HG02970 (cell line): ENCODE results near the gene FAM241A.
"Not testable (repeated sequence)": the region's sequence is repeated elsewhere in the genome, so short reads cannot be mapped to it uniquely, and the experiment has no call there.

Source experiments
- ATAC-seq: cut with Tn5 transposase; IDR thresholded peaks from one replicate; pipeline ENCODE4 v1.9.1; 2021; ENCODE audit warnings: mild to moderate bottlenecking, moderate library complexity, moderate number of reproducible peaks; ENCODE audit not compliant: unreplicated experiment, low FRiP score

FAM241A gene

DNA sequence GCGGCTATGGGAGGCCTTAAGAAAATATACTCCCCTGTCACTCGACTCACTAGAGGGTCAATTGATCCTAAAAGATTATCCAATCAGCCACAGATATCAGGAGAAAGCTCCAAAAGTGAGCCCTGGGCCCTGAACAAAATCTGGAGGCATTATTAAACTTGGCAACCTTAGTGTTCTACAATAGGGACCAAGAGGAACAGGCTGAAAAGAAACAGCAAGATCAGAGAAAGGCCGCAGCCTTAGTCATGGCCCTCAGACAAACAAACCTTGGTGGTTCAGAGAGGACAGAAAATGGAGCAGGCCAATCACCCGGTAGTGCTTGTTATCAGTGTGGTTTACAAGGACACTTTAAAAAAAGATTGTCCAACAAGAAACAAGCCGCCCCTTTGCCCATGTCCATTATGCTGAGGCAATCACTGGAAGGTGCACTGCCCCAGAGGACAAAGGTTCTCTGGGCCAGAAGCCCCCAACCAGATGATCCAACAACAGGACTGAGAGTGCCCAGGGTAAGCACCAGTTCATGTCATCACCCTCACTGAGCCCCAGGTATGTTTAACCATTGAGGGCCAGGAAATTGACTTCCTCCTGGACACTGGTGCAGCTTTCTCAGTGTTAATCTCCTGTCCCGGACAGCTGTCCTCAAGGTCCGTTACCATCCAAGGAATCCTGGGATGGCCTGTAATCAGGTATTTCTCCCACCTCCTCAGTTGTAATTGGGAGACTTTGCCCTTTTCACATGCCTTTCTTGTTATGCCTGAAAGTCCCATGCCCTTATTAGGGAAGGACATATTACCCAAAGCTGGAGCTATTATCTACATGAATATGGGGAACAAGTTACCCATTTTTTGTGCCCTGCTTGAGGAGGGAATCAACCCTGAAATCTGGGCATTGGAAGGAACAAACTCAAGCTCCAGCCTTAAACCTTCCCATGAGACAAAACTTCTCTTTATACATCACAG, 63.2 kb downstream of the FAM241A start:
- ATAC-seq: not testable (repeated sequence)

DNA sequence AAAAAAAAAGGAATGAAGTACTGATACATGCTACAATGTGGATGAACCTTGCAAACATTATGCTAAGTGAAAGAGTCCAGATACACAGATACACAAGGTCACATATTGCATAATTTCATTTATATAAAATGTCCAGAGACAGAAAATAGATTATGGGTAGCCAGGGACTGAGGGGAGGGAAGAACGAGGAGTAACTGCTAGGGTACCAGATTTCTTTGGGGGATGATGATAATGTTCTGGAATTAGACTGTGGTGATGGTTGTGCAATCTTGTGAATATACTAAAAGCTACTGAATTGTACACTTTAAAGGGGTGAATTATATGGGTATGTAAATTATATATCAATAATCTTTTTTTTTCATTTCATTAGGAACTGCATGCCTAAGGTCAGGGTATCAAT, 65.5 kb downstream of the FAM241A start:
- no peak for ATAC-seq

DNA sequence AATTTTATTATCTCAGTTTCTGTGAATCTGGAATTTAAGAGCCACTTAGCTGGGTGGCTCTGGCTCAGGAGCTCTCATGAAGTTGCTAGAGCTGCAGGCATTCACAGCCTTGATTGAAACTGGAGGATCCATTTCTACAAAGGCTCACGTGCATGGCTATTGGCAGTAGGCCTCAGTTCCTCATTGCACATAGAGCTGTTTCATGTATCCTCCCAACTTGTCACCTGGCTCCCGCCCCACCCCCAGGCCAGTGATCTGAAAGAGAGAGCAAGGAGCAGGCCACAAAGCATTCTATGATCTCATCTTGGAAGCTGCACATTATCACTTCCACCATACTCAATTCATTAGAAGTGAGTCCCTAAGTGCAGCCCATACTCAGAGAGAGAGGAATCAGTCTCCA, 67.8 kb downstream of the FAM241A start:
- ATAC-seq: no peak

DNA sequence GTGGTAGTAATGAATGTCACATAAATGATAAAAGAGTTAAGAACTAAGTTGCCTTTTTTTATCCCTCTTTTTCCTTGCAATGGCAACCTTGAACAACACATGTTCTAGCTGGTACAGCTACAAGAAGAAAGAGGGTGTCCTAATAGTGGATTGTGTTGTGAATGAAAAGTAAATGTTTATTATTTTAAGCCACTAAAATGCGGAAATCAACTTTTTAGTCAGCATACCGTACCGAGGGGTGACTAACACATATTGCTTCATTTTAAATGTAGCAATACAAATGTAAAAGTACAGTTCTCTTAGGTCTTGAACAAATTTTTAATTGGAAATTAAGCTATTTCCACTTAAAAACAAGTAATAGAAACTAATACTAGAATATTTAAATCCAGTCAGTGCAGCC, 68.6 kb downstream of the FAM241A start:
- ATAC-seq: no peak

DNA sequence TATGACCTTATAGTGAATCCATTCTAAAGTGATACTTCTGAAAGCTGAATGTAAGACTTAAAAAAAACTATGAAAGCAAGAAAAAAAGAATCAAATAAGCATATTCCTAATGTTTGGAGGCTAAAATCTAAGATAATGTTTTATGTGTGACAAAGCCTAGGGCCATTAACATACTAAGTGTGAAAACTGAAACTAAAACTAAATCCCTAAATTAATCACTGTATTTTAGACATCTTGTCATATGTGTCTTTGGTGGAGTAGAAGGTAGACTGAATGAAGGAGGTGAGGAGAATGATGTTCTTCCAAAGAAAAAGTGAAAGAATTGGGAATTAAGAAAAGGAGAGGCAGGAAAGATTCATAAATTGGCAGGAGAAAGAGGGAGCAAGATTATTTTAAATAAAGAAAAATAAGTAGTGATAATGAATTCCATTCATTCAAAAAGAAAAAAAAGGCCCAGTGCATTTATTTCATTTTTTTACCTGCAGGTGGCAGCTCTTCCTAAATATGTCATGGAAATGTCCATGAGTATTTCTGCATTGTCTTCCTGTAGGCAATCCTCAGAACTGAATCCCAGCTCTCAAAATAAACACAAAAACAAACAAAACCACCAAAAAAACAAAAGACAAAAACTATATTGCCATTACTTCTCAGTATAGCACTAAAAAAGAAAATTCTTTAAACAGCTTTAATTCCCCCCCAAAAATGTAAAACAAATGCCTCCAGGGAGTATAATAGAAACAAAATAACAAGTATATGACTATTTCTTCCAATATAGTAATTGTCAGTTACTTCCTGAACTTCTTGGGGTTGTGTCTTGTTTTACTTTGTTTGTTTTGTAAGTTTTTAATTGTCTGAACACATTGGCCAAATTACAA, 69.4 kb downstream of the FAM241A start:
- no peak for ATAC-seq

DNA sequence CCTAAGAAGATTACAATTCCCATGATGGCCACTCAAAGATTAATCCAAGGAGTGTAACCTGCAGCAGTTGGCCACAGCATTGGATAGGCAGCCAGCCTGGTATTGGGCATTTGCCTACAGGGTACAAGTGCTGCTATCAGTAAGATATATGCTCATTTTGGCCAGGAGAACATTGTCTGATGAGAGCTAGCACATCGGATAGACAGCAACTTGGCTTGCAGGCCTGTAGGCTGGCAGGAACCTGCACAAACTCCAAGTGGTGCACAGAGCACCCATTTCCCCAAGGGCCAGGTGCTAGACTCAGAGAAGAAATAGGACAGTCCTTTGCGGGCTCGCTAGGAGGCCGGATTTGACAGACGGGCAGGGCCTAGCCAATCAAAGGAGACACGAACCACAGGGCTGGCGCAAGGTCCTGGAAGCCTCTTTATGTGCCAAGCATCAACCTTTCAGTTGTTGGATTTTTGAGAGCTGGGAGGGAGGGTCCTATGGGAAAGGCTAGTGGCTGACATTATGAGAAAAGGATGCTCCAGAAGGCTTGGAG, 74.6 kb downstream of the FAM241A start:
- ATAC-seq: no peak

DNA sequence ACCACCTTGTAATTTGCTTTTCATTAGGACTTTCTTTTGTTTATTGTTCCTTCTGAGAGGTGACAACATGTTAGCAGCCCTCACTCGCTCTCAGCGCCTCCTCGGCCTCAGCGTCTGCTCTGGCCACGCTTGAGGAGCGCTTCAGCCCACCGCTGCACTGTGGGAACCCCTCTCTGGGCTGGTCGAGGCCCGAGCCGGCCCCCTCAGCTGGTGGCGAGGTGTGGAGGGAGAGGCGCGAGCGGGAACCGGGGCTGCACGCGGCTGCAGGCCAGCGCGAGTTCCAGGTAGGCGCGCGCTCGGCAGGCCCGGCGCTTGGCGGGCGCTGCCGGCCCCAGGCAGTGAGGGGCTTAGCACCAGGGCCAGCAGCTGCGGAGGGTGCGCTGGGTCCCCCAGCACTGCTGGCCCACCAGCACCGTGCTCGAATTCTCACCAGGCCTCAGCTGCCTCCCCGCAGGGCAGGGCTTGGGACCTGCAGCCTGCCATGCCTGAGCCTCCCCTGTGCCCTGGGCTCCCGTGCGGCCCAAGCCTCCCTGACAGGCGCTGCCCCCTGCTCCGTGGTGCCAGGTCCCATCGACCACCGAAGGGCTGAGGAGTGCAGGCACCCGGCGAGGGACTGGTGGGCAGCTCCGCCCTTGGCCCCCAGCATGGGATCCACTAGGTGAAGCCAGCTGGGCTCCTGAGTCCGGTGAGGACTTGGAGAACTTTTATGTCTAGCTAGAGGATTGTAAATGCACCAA, 77.1 kb downstream of the FAM241A start:
- no peak for ATAC-seq

DNA sequence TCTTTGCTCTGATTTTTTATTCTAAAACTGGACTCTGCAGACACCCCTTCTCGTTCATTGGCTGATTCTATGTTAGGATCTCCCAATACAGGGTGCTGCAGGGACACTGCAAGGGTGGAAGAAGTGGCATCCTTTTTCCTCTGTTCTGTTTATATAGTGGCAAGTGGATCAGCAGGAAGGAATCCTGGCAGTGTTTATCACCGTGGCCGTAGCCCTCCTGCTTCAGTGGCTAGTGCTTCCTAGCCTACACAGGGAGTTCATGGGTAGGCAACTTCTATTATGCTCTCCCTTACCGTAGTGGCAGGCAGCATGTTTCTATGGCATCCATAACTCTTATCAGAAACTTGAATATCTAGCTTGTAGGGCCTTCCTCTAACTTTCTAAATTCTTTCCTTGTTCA, 79.9 kb downstream of the FAM241A start:
- ATAC-seq: no peak

DNA sequence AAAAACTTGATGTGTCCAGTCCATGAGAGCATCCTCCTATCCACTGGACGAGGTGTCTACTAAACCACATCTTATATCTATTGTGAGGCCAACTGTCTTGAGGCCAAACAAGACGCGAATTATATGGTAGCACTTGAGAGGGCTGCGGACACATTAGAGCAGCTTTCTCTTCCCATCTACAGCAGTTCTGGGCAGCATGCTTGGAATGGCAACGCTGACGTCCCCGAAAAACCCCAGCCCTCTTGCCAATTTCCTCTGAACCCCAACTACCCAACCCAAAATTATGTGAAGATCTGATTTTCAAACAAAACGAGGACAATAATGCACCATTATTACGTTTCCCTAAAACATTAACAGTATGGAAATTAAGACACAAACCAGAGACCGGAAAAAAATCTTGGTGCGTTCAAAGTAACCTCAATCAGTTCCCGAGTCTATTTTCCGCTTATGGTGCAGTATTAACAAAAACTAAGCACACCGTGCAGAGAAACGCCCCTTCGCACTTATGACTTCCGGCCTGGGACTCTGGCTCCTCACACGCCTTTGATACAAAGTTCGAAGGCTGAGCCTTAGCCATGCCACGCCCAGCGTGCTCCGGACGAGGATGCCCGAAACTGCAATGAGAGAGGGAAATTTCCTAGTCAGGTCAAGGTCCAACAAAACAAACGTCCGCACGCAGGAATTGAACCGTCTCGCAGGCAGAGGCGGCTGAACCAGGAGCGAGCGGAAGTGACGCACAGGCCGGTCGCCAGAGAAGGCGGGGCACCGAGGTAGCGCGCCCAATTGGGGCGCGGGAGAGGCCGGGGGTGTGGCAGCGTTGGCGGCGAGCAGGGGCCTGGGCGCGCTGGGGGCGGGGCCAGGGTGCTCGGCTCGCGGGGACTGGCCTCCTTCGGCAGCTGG, 85.9 kb downstream of the FAM241A start:
- peak; percentile 90 for ATAC-seq

DNA sequence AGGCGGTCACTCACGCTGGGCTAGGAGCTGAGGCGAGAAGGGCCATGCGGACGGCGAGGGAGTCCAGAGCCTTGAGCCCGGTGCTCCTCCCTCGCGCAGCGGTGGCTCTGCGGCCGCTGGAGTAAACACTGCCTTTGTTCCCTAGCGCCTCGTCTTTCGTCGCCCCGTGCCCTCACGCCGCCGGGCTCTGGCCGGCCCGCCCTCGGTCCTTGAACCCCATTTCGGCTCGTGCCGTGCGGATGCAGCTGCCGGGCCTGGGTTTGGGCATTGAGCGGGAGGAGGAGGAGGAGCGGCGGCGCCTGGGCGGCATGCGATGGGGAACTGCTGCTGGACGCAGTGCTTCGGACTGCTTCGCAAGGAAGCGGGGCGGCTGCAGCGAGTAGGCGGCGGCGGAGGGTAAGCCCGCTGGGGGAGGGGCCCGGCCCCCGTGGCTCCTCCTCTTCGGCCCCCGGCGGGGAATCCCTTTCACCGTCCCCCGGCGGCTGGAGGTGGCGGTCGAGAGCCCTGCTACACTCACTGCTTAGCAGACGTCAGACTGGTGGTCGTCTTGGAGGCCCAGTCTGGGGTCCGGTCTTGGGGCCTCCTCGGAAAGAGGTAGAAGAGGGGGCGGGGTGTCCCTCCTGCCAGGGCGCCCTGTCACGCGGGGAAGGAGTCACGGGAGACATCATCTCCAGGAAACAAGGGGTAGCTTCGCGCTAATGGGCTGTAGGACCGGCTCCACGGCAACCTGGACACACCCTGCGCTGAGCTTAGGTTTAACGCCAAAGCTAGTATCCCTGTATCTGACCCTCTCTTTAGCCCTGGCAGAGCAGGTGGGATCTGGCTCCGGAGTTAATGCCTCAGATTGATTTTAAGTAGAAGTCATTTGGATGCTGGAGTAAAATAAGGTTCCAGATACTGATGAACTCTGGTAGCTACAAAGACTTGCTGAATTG, 86.8 kb downstream of the FAM241A start, which contains the start of gene AP1AR:
Gene AP1AR (plus strand): TSS at position 9 of the 935 bp plus-strand sequence. CDS start 305 bp downstream, at position 314.
- ATAC-seq: peak; percentile 67

DNA sequence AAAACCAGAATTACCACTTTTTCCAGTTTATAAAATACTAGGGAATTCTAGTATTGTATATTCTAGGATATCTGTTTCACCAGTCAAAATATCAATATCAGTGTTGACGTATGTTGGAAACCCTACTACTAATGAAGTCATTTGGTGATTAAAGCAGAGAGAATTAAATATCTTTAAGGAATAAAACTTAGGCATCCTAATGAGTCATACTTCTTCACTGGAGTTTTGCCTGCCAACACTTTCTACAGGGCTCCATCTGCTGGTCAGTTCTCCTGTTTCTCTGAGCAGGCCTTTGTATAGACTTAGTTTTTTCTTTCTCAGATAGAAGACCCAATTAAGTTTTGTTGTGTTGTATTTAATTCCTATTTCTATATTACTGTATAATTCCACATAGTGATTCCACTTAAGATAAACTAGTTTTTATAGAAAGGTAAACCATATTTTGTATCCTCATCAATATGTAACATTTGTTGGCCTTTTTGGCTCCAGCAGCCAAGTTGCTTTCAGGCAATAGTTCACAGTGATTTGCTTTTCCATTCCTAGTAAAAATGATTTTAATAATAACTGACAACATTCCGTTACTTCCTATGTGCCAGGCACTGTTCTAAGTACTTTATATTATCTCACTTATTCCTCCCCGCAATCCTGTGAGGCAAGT, 89.8 kb downstream of the FAM241A start:
- ATAC-seq: no peak

DNA sequence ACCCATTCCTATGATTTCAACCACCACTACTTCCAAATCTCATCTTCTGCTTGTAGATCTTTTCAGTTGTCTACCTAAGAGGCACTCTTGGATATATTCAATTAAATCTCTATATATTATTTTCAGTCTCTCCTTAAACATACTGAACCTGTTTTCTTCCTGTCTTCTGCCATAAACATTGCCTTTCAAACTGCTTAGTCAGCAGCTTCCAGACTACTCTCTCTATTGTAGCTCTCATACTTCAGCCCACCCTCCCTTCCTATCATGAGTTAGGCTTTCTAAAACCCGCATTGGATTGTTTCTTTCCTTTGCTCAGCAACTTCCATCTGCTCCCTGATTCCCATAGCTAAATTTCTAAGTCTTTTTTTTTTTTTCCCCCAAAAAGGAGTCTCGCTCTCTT, 90.8 kb downstream of the FAM241A start:
- no peak for ATAC-seq

DNA sequence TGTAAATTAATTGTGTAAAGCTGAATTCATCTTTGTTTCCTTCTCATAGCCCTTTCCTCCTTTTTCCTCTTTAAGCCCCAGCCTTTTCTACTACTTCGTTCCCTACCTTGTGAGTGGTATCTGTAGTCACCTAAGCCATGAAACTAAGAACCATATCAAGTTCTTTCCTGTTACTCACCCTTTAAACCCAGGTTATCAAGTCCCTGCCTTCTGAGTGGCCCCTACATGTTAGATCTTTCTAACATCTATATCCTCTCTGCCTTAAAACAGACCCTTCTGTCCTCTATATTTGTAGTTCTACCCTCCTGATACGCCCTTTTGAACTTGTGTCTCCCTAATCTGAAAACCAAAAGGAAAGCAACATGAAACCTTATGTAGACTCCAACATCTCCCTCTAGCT, 93.6 kb downstream of the FAM241A start:
- ATAC-seq: no peak
